ENCODE data around the gene VSNL1.

The VSNL1 gene

GRCh38 chr2:17646081-17646554 lies 105.6 kb downstream of the VSNL1 start:
- peak; percentile 51 for DNase-seq (ENCODE audit: low read depth)

GRCh38 chr2:17646838-17647701 lies 106.6 kb downstream of the VSNL1 start:
- no peak for DNase-seq (ENCODE audit: low read depth)

- DNase-seq (ENCODE audit: low read depth): no peak
These were observed 108.1 kb downstream of the VSNL1 start for GRCh38 chr2:17648581-17648980.

GRCh38 chr2:17649026-17649425 lies 108.5 kb downstream of the VSNL1 start:
- no peak for DNase-seq (ENCODE audit: low read depth)

- no peak for DNase-seq (ENCODE audit: low read depth)
These were observed 112.3 kb downstream of the VSNL1 start for GRCh38 chr2:17652681-17653394.

- DNase-seq (ENCODE audit: low read depth): no peak
These were observed 117.3 kb downstream of the VSNL1 start for GRCh38 chr2:17657759-17658158.

- DNase-seq (ENCODE audit: low read depth): peak; percentile 71
These were observed 117.9 kb downstream of the VSNL1 start for GRCh38 chr2:17658251-17658843.

- no peak for DNase-seq (ENCODE audit: low read depth)
These were observed 119.7 kb downstream of the VSNL1 start for GRCh38 chr2:17660219-17660618.

- no peak for DNase-seq (ENCODE audit: low read depth)
These were observed 121.0 kb downstream of the VSNL1 start for GRCh38 chr2:17661460-17661859.

- no peak for DNase-seq (ENCODE audit: low read depth)
These were observed 122.2 kb downstream of the VSNL1 start for GRCh38 chr2:17662723-17663122.

GRCh38 chr2:17664534-17664933 lies 124.0 kb downstream of the VSNL1 start:
- DNase-seq (ENCODE audit: low read depth): no peak

GRCh38 chr2:17667898-17668297 lies 127.4 kb downstream of the VSNL1 start:
- DNase-seq (ENCODE audit: low read depth): no peak

- DNase-seq (ENCODE audit: low read depth): peak; percentile 31
These were observed 132.3 kb downstream of the VSNL1 start for GRCh38 chr2:17672583-17673317.

GRCh38 chr2:17674817-17675216 lies 134.3 kb downstream of the VSNL1 start:
- no peak for DNase-seq (ENCODE audit: low read depth)

GRCh38 chr2:17680119-17680518 lies 139.6 kb downstream of the VSNL1 start:
- DNase-seq (ENCODE audit: low read depth): no peak

- no peak for DNase-seq (ENCODE audit: low read depth)
These were observed 141.8 kb downstream of the VSNL1 start for GRCh38 chr2:17682098-17682857.

- DNase-seq (ENCODE audit: low read depth): no peak
These were observed 143.5 kb downstream of the VSNL1 start for GRCh38 chr2:17683981-17684380.

GRCh38 chr2:17688600-17688999 lies 148.1 kb downstream of the VSNL1 start:
- DNase-seq (ENCODE audit: low read depth): no peak

- DNase-seq (ENCODE audit: low read depth): no peak
These were observed 148.5 kb downstream of the VSNL1 start for GRCh38 chr2:17689010-17689409.

- no peak for DNase-seq (ENCODE audit: low read depth)
These were observed 150.3 kb downstream of the VSNL1 start for GRCh38 chr2:17690776-17691175.

All from GM04503 (cell line).